Fibroblast of pulmonary artery (primary cell): Measurements from ENCODE around the gene FHOD3.
A peak's percentile ranks its signal among the peaks of the same experiment; 100 is the strongest.

Experiments used
- DNase-seq: peaks from one replicate; pipeline ENCODE4 v3.0.0-alpha.2; 2010; ENCODE audit warnings: low read depth
- H3K4me3 ChIP-seq: replicated peaks from 2 replicates; pipeline ENCODE4 v1.5.1; 2011; ENCODE audit warnings: low read depth, mild to moderate bottlenecking, control low read depth, low read length, moderate library complexity
- CTCF ChIP-seq: IDR thresholded peaks from 2 replicates; pipeline ENCODE4 v1.5.1; 2011; ENCODE audit warnings: mild to moderate bottlenecking, control low read depth, low read length, inconsistent platforms; ENCODE audit errors: missing control alignments

FHOD3 gene

GRCh38 chr18:36301884-36302283, 4.4 kb downstream of the FHOD3 start:
- no peak overlapping the region for H3K4me3 ChIP-seq
- TF ChIP-seq CTCF, result no peak
- no peak for DNase-seq

- no peak overlapping the region for H3K4me3 ChIP-seq
- DNase-seq, result peak; percentile 38
- no peak for TF ChIP-seq CTCF
These were observed 5.2 kb downstream of the FHOD3 start for GRCh38 chr18:36302676-36303075.

GRCh38 chr18:36303211-36303844, 5.8 kb downstream of the FHOD3 start:
- no peak for DNase-seq
- no peak overlapping the region for H3K4me3 ChIP-seq
- no peak for TF ChIP-seq CTCF

- H3K4me3 ChIP-seq, result no peak overlapping the region
- DNase-seq, result no peak
- TF ChIP-seq CTCF, result no peak
These were observed 7.2 kb downstream of the FHOD3 start for GRCh38 chr18:36304723-36305122.

GRCh38 chr18:36305375-36305774, 7.9 kb downstream of the FHOD3 start:
- TF ChIP-seq CTCF, result no peak
- H3K4me3 ChIP-seq, result no peak overlapping the region
- DNase-seq, result no peak

GRCh38 chr18:36307513-36307912, 10.0 kb downstream of the FHOD3 start:
- DNase-seq, result peak; percentile 31
- TF ChIP-seq CTCF, result no peak
- no peak overlapping the region for H3K4me3 ChIP-seq

- H3K4me3 ChIP-seq, result peak overlapping the region; percentile 1
- no peak for TF ChIP-seq CTCF
- DNase-seq, result no peak
These were observed 11.4 kb downstream of the FHOD3 start for GRCh38 chr18:36308711-36309435.
